Measurements from ENCODE around the gene HTR1D. TPM values are rescaled to one million over a fixed set of nuclear protein-coding genes. Genes with fewer than 3 reads are reported as not detected.

Gene HTR1D
- total RNA-seq, 4 donors from 2014 or later = not detected

DNA sequence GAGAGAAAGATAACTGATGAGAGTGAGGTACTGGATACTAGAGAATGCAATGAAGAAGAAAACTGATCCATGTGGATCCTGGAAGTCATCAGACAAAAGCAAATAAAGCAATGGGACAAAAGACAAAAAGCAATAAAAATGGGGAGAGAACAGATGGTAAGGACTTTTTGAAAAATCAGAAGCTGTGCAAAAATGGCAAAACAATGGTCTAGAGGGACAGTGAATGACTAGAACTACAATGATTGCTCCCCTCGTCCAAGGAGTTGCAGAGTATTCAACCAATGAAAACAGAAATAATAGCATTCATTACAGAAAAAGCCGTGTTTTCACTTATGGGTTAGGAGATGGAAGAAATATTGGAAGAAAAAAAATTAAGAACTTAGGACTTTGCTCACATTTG lies 67.2 kb downstream of the HTR1D start:
- TF ChIP-seq, protein P1, sequence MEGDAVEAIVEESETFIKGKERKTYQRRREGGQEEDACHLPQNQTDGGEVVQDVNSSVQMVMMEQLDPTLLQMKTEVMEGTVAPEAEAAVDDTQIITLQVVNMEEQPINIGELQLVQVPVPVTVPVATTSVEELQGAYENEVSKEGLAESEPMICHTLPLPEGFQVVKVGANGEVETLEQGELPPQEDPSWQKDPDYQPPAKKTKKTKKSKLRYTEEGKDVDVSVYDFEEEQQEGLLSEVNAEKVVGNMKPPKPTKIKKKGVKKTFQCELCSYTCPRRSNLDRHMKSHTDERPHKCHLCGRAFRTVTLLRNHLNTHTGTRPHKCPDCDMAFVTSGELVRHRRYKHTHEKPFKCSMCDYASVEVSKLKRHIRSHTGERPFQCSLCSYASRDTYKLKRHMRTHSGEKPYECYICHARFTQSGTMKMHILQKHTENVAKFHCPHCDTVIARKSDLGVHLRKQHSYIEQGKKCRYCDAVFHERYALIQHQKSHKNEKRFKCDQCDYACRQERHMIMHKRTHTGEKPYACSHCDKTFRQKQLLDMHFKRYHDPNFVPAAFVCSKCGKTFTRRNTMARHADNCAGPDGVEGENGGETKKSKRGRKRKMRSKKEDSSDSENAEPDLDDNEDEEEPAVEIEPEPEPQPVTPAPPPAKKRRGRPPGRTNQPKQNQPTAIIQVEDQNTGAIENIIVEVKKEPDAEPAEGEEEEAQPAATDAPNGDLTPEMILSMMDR (IDR thresholded peaks at IDR 0.05) = no peak
- no peak for DNase-seq (ENCODE audit: low spot score)
- ATAC-seq (ENCODE audit: low FRiP score) = no peak

DNA sequence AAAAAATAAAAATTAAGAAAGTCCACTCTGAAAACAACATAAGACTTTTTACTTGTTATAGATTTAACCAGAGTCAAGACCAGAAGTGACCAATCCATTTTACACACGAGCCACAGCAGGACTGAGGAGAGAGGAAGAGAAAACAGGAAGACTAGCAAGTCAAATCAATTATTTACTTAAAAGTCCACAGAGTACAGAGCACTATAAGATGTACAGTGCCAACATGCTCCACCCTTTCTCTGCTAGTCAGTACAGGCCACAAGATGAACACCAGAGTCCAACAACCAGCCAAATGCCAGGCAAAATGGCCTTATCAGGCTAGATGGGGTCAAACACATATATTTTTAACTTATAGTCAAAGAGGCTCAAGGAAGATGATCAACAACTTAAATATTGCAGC lies 68.2 kb downstream of the HTR1D start:
- TF ChIP-seq, protein P1 (IDR thresholded peaks at IDR 0.05) = no peak
- DNase-seq (ENCODE audit: low spot score) = no peak
- no peak for ATAC-seq (ENCODE audit: low FRiP score)

DNA sequence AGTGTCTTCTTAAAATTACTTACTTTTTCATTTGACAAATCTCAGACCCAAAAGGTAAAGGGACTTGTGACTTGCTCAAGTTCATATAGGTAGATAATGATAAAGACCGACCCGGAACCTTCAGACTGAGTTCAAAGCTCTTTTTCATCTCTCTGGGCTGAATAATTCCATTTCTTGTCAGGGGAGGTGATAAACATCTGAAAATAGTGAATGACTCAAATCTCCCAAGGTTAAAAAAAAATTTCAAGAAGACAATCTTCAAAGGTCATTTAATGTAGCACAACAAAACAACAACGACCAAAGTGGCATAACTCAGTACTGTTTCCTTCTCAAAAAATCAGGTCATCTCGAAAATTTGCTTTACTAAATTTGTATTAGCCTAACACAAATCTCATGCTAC lies 69.2 kb downstream of the HTR1D start:
- TF ChIP-seq, protein P1 (IDR thresholded peaks at IDR 0.05) = no peak
- DNase-seq (ENCODE audit: low spot score) (no peak), ATAC-seq (ENCODE audit: low FRiP score) (no peak)

Small RNA genes lying within 50 kb of the gene (small RNA-seq; reads per million reads assigned to genes)
- gene RNU6-135P (not detected), gene RNU6-514P (not detected)

Other genes with a start within 250 kb of the HTR1D start
- not detected for gene LACTBL1, start 244.6 kb downstream of the HTR1D start, total RNA-seq
- not detected for gene TEX46, start 201.7 kb downstream of the HTR1D start, total RNA-seq
- 10 to 100 TPM; 34.1 to 48.2 (median 39.6) TPM for gene KDM1A, start 198.0 kb downstream of the HTR1D start, total RNA-seq
- gene LUZP1, start 48.6 kb downstream of the HTR1D start, total RNA-seq = 10 to 100 TPM; 20.9 to 35.9 (median 31.3) TPM
- gene HNRNPR, start 126.8 kb upstream of the HTR1D start, total RNA-seq = 100 to 1,000 TPM in 1 of 4 donors, 10 to 100 TPM in 3; 70.7 to 101 (median 78.8) TPM
- 10 to 100 TPM; 16.7 to 24.0 (median 18.4) TPM for gene ZNF436, start 152.3 kb upstream of the HTR1D start, total RNA-seq
- gene TCEA3, start 207.2 kb upstream of the HTR1D start, total RNA-seq = 10 to 100 TPM in 1 of 4 donors, 1 to 10 TPM in 3; 5.0 to 13.2 (median 7.5) TPM

Data from omental fat pad (tissue), 4 donors.